ENCODE results near the gene SSC4D. TPM values are rescaled to one million over a fixed set of nuclear protein-coding genes. Genes with fewer than 3 reads are reported as not detected.

Gene SSC4D
- total and polyA plus RNA-seq, 2 of the 8 experiments (the other 6 are each of a cell fraction or from before 2014, with no cell fraction given), result 11.8 to 27.5 TPM

- TF ChIP-seq CHD7 (IDR thresholded peaks at IDR 0.05; ENCODE audit: insufficient replicate concordance, low read length) (no peak), BCL11A (IDR thresholded peaks at IDR 0.05; ENCODE audit: low read depth in 2 of 2, low read length in 2 of 2) (no peak), EGR1 (IDR thresholded peaks at IDR 0.05; ENCODE audit: borderline replicate concordance, low read depth, low read length) (no peak), PHF8 (conservative IDR thresholded peaks at IDR 0.05; ENCODE audit: low read depth, low read length) (no peak), CTCF (IDR thresholded peaks at IDR 0.05; ENCODE audit: control extremely low read depth in 1 of 3, insufficient read depth in 1 of 3, low read depth in 1 of 3, low read length in 3 of 3) (no peak), TCF12 (IDR thresholded peaks at IDR 0.05; ENCODE audit: low read depth, low read length) (no peak), EP300 (IDR thresholded peaks at IDR 0.05; ENCODE audit: borderline replicate concordance in 1 of 2, low read depth in 2 of 2, low read length in 2 of 2) (no peak), GABPA (IDR thresholded peaks at IDR 0.05; ENCODE audit: borderline replicate concordance, insufficient read depth, low read length) (no peak), SRF (IDR thresholded peaks at IDR 0.05; ENCODE audit: low read depth, low read length) (no peak)
Measured at GRCh38 chr7:76342222-76342621, 67.3 kb downstream of the SSC4D start (continued).
